Activated CD4-positive, CD25-positive, alpha-beta regulatory T cell treated with anti-CD3 and anti-CD28 coated beads, Interleukin-2, amount 50 U/mL, for 16 hours (primary cell): ENCODE measurements around the gene XIAP.
A peak's percentile ranks its signal among the peaks of the same experiment; 100 is the strongest.
"Not testable (repeated sequence)": the region's sequence is repeated elsewhere in the genome, so short reads cannot be mapped to it uniquely, and the experiment has no call there.

Source experiments
- DNase-seq: peaks from one replicate; pipeline ENCODE4 v3.0.0-alpha.2; 2020; ENCODE audit warnings: low read depth, low spot score

Gene XIAP

GRCh38 chrX:123859846-123860838 is at the start of gene XIAP:
Gene XIAP (plus strand): TSS chrX:123860053. CDS start chrX:123885663, 25,610 bp downstream.
- peak; percentile 31 for DNase-seq

GRCh38 chrX:123814343-123814742 is 45.5 kb upstream of the XIAP start:
- DNase-seq, result no peak

- DNase-seq, result not testable (repeated sequence)
These were observed 44.9 kb upstream of the XIAP start for GRCh38 chrX:123814934-123815394.

GRCh38 chrX:123817288-123817894 is 42.5 kb upstream of the XIAP start:
- no peak for DNase-seq

GRCh38 chrX:123818243-123818642 is 41.6 kb upstream of the XIAP start:
- DNase-seq, result no peak

GRCh38 chrX:123822965-123823364 is 36.9 kb upstream of the XIAP start:
- DNase-seq, result no peak

- no peak for DNase-seq
These were observed 29.5 kb upstream of the XIAP start for GRCh38 chrX:123830309-123830708.

- DNase-seq, result peak; percentile 29
These were observed 26.5 kb upstream of the XIAP start for GRCh38 chrX:123833387-123833786.

- DNase-seq, result no peak
These were observed 25.7 kb upstream of the XIAP start for GRCh38 chrX:123834116-123834515.

GRCh38 chrX:123835661-123836371 is 24.0 kb upstream of the XIAP start:
- DNase-seq, result no peak

- DNase-seq, result not testable (repeated sequence)
These were observed 14.7 kb upstream of the XIAP start for GRCh38 chrX:123845129-123845528.

- no peak for DNase-seq
These were observed 13.2 kb upstream of the XIAP start for GRCh38 chrX:123846577-123847038.

GRCh38 chrX:123847056-123847455 is 12.8 kb upstream of the XIAP start:
- no peak for DNase-seq

GRCh38 chrX:123849096-123849495 is 10.8 kb upstream of the XIAP start:
- no peak for DNase-seq

GRCh38 chrX:123849906-123850305 is 9.9 kb upstream of the XIAP start:
- DNase-seq, result not testable (repeated sequence)

GRCh38 chrX:123851079-123851478 is 8.8 kb upstream of the XIAP start:
- no peak for DNase-seq

- DNase-seq, result no peak
These were observed 5.5 kb upstream of the XIAP start for GRCh38 chrX:123854329-123854728.

- DNase-seq, result no peak
These were observed 426 bp upstream of the XIAP start for GRCh38 chrX:123859409-123859845.

GRCh38 chrX:123860983-123861382 is 1.1 kb downstream of the XIAP start:
- no peak for DNase-seq

GRCh38 chrX:123869488-123869887 is 9.6 kb downstream of the XIAP start:
- DNase-seq, result no peak

GRCh38 chrX:123871309-123871708 is 11.5 kb downstream of the XIAP start:
- no peak for DNase-seq

- no peak for DNase-seq
These were observed 14.1 kb downstream of the XIAP start for GRCh38 chrX:123873956-123874355.
